H9 (cell line): Measurements from ENCODE around the gene EVPL. TPM values are rescaled to one million over a fixed set of nuclear protein-coding genes. Genes with fewer than 3 reads are reported as not detected.

Source experiments
- DNase-seq: peaks from one replicate; pipeline ENCODE4 v3.0.0-alpha.2; 2017
- H2AFZ ChIP-seq: one replicate; pipeline ENCODE4 v1.6.1; 2013; ENCODE audit warnings: mild to moderate bottlenecking, low read length, control low read depth, moderate library complexity
- H2AK5ac ChIP-seq: 2 replicates; pipeline ENCODE4 v1.6.1; 2013; ENCODE audit warnings: low read length, control low read depth, mixed read lengths; ENCODE audit not compliant: insufficient read length
- H2BK120ac ChIP-seq: one replicate; pipeline ENCODE4 v1.6.1; 2013; ENCODE audit warnings: low read depth, mild to moderate bottlenecking, low read length, control low read depth, inconsistent platforms; ENCODE audit not compliant: poor library complexity, severe bottlenecking
- H2BK12ac ChIP-seq: 2 replicates; pipeline ENCODE4 v1.6.1; 2013; ENCODE audit warnings: low read length, control low read depth, mixed read lengths, low read depth; ENCODE audit not compliant: insufficient read length
- H2BK15ac ChIP-seq: 2 replicates; pipeline ENCODE4 v1.6.1; 2013; ENCODE audit warnings: low read depth, low read length, control low read depth
- H2BK20ac ChIP-seq: one replicate; pipeline ENCODE4 v1.6.1; 2013; ENCODE audit warnings: low read depth, mild to moderate bottlenecking, low read length, control low read depth, inconsistent platforms; ENCODE audit not compliant: poor library complexity, severe bottlenecking
- H2BK5ac ChIP-seq: 2 replicates; pipeline ENCODE4 v1.6.1; 2013; ENCODE audit warnings: low read length, control low read depth, mixed read lengths; ENCODE audit not compliant: insufficient read length
- H3K14ac ChIP-seq: 2 replicates; pipeline ENCODE4 v1.6.1; 2013; ENCODE audit warnings: low read length, control low read depth; ENCODE audit not compliant: insufficient read depth
- H3K18ac ChIP-seq: 2 replicates; pipeline ENCODE4 v1.6.1; 2013; ENCODE audit warnings: low read depth, mild to moderate bottlenecking, mixed read lengths, low read length, control low read depth; ENCODE audit not compliant: insufficient read length
- H3K23ac ChIP-seq: 2 replicates; pipeline ENCODE4 v1.6.1; 2013; ENCODE audit warnings: low read length, control low read depth, mixed read lengths, low read depth; ENCODE audit not compliant: insufficient read length
- H3K23me2 ChIP-seq: 2 replicates; pipeline ENCODE4 v1.6.1; 2013; ENCODE audit warnings: low read depth, mild to moderate bottlenecking, mixed read lengths, low read length, control low read depth; ENCODE audit not compliant: insufficient read length, poor library complexity, severe bottlenecking
- H3K27ac ChIP-seq: 2 replicates; pipeline ENCODE4 v1.5.1; 2013; ENCODE audit warnings: low read length, control low read depth, mixed read lengths, low read depth; ENCODE audit not compliant: insufficient read length
- H3K27me3 ChIP-seq: 2 replicates; pipeline ENCODE4 v1.6.1; 2013; ENCODE audit warnings: low read length, control low read depth, inconsistent platforms; ENCODE audit not compliant: insufficient read depth
- H3K4ac ChIP-seq: 2 replicates; pipeline ENCODE4 v1.6.1; 2013; ENCODE audit warnings: low read depth, mild to moderate bottlenecking, control low read depth, inconsistent platforms, low read length, moderate library complexity
- H3K4me1 ChIP-seq: 2 replicates; pipeline ENCODE4 v1.6.1; 2013; ENCODE audit warnings: low read length, control low read depth, inconsistent platforms; ENCODE audit not compliant: insufficient read depth
- H3K4me2 ChIP-seq: 2 replicates; pipeline ENCODE4 v1.6.1; 2013; ENCODE audit warnings: low read length, control low read depth, mixed read lengths; ENCODE audit not compliant: insufficient read length, insufficient read depth
- H3K56ac ChIP-seq: 2 replicates; pipeline ENCODE4 v1.6.1; 2013; ENCODE audit warnings: low read depth, mild to moderate bottlenecking, mixed read lengths, low read length, control low read depth; ENCODE audit not compliant: insufficient read length
- H3K79me1 ChIP-seq: 2 replicates; pipeline ENCODE4 v1.6.1; 2013; ENCODE audit warnings: low read depth, mild to moderate bottlenecking, moderate library complexity, low read length, control low read depth, inconsistent platforms; ENCODE audit not compliant: insufficient read depth, poor library complexity, severe bottlenecking
- H3K79me2 ChIP-seq: 2 replicates; pipeline ENCODE4 v1.6.1; 2013; ENCODE audit warnings: low read length, control low read depth, inconsistent platforms; ENCODE audit not compliant: insufficient read depth
- H3K9ac ChIP-seq: 2 replicates; pipeline ENCODE4 v1.6.1; 2013; ENCODE audit warnings: low read length, control low read depth, mixed read lengths; ENCODE audit not compliant: insufficient read length; ENCODE audit errors: extremely low read depth
- H3K9me3 ChIP-seq: one replicate; pipeline ENCODE4 v1.6.1; 2013; ENCODE audit warnings: low read depth, low read length, inconsistent platforms; ENCODE audit not compliant: control insufficient read depth
- H3T11ph ChIP-seq: one replicate; pipeline ENCODE4 v1.6.1; 2013; ENCODE audit warnings: mild to moderate bottlenecking, low read length, control low read depth, inconsistent platforms
- H4K20me1 ChIP-seq: one replicate; pipeline ENCODE4 v1.6.1; 2013; ENCODE audit not compliant: control insufficient read depth, insufficient read length, insufficient read depth
- H4K5ac ChIP-seq: 2 replicates; pipeline ENCODE4 v1.6.1; 2013; ENCODE audit warnings: low read depth, mild to moderate bottlenecking, mixed read lengths, low read length, control low read depth; ENCODE audit not compliant: insufficient read length
- H4K8ac ChIP-seq: replicated peaks from 2 replicates; pipeline ENCODE4 v1.6.1; 2013; ENCODE audit warnings: low read length, control low read depth, mixed read lengths, low read depth; ENCODE audit not compliant: insufficient read length
- H4K91ac ChIP-seq: 2 replicates; pipeline ENCODE4 v1.6.1; 2013; ENCODE audit warnings: low read depth, mild to moderate bottlenecking, moderate library complexity, mixed read lengths, low read length, control low read depth; ENCODE audit not compliant: insufficient read length
- H3K27ac Mint-ChIP-seq, 3 experiments: 2 replicates in 2 of 3; 3 replicates in 1 of 3; pipeline ENCODE4 v1.8.0; 2020 to 2021; ENCODE audit warnings: mixed read lengths in 3 of 3, mild to moderate bottlenecking in 1 of 3, moderate library complexity in 1 of 3
- H3K27me3 Mint-ChIP-seq: 2 replicates; pipeline ENCODE4 v1.8.0; 2021; ENCODE audit warnings: low read depth, mild to moderate bottlenecking, moderate library complexity, mixed read lengths
- H3K36me3 Mint-ChIP-seq, 3 experiments: 2 replicates in 2 of 3; 3 replicates in 1 of 3; pipeline ENCODE4 v1.8.0; 2020 to 2021; ENCODE audit warnings: low read depth in 3 of 3, mixed read lengths in 3 of 3; ENCODE audit not compliant: insufficient read depth in 1 of 3
- H3K4me1 Mint-ChIP-seq, 2 experiments: 2 replicates each; pipeline ENCODE4 v1.8.0; 2020; ENCODE audit warnings: mixed read lengths in 2 of 2
- H3K4me3 Mint-ChIP-seq, 2 experiments: 2 replicates in 1 of 2; 3 replicates in 1 of 2; pipeline ENCODE4 v1.8.0; 2020 to 2021; ENCODE audit warnings: mild to moderate bottlenecking in 2 of 2, mixed read lengths in 2 of 2, moderate library complexity in 1 of 2
- H3K9me3 Mint-ChIP-seq, 2 experiments: 2 replicates in 1 of 2; 3 replicates in 1 of 2; pipeline ENCODE4 v1.8.0; 2020; ENCODE audit warnings: mild to moderate bottlenecking in 2 of 2, mixed read lengths in 2 of 2, moderate library complexity in 1 of 2
- WGBS: extraction: QIAGEN DNeasy Blood & Tissue Kit; methylation state at CpG from one replicate; pipeline ENCODE4 v1.1.7; 2013; ENCODE audit warnings: missing lambda C conversion rate, low lambda C conversion rate, mixed read lengths; ENCODE audit not compliant: insufficient read length; ENCODE audit errors: extremely low coverage; 5-methylcytosine and 5-hydroxymethylcytosine counted together
- total RNA-seq: library from RNA; stranded (reverse); gene quantifications from 2 replicates; pipeline ENCODE4 v1.2.1, GENCODE V29; 2021
- TF ChIP-seq, protein P1 (sequence below): fragments of 200-600 bp; sonication (generic); conservative IDR thresholded peaks from 3 replicates; pipeline ENCODE4 v1.8.0; 2021; ENCODE audit warnings: antibody characterized with exemption, mild to moderate bottlenecking

The EVPL gene
- total RNA-seq, 1 experiment from 2014 or later: 0.48 TPM

DNA sequence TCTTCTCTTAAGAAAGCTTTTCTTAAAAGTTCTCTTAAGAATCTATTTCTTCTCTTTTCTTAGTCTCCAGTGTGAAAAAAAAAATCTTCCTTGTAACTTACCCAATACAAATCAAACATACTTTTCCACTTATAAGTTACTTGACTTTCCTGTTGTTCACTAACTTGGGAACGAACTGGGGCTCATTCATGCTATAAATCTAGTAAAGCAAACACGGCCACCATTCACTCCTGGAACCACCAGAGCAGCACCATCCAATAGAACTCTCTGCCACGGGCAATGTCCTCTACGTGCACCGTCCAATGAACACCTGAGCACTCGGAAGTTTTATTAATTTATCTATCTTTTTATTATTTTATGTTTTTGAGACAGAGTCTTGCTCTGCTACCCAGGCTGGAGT is 24.5 kb upstream of the EVPL start:
- Histone ChIP-seq H4K5ac (no peak overlapping the region), H3K4me2 (no peak overlapping the region), H3K27ac (no peak overlapping the region)

More for the DNA sequence above, 24.5 kb upstream of the EVPL start:
- Mint-ChIP-seq H3K4me3 (no peak overlapping the region), H3K27me3 (no peaks in the 10 kb centered on the region), H3K36me3 (peaks cover 34 to 76% (median 70%) of the 10 kb centered on the region in 3 experiments; a peak in 6 of 7 replicates), H3K27ac (peak overlapping the region in 1 of 3 experiments; percentile 51; a peak in 2 of 7 replicates), H3K9me3 (no peaks in the 10 kb centered on the region), H3K4me1 (peaks cover 3 to 15% of the 10 kb centered on the region in 2 experiments)
- Histone ChIP-seq H3K9me3 (no peaks in the 10 kb centered on the region), H2BK15ac (no peak overlapping the region), H2AFZ (no peak overlapping the region), H3K4ac (no peak overlapping the region), H2BK20ac (no peak overlapping the region), H3K79me1 (no peaks in the 10 kb centered on the region), H3K14ac (no peak overlapping the region), H3K56ac (no peak overlapping the region), H4K20me1 (no peaks in the 10 kb centered on the region), H3K9ac (no peak overlapping the region), H3T11ph (no peak overlapping the region), H2BK5ac (no peak overlapping the region), H2AK5ac (no peak overlapping the region), H3K18ac (no peak overlapping the region), H3K79me2 (no peaks in the 10 kb centered on the region), H2BK120ac (no peak overlapping the region), H3K4me1 (no peaks in the 10 kb centered on the region), H3K23me2 (no peaks in the 10 kb centered on the region), H4K91ac (no peak overlapping the region), H2BK12ac (no peak overlapping the region), H3K23ac (no peak overlapping the region), H3K27me3 (no peaks in the 10 kb centered on the region), H4K8ac (no peak overlapping the region)
- TF ChIP-seq, protein P1, sequence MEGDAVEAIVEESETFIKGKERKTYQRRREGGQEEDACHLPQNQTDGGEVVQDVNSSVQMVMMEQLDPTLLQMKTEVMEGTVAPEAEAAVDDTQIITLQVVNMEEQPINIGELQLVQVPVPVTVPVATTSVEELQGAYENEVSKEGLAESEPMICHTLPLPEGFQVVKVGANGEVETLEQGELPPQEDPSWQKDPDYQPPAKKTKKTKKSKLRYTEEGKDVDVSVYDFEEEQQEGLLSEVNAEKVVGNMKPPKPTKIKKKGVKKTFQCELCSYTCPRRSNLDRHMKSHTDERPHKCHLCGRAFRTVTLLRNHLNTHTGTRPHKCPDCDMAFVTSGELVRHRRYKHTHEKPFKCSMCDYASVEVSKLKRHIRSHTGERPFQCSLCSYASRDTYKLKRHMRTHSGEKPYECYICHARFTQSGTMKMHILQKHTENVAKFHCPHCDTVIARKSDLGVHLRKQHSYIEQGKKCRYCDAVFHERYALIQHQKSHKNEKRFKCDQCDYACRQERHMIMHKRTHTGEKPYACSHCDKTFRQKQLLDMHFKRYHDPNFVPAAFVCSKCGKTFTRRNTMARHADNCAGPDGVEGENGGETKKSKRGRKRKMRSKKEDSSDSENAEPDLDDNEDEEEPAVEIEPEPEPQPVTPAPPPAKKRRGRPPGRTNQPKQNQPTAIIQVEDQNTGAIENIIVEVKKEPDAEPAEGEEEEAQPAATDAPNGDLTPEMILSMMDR: no peak
- DNase-seq: no peak
- no CpG with 5 or more reads among the region's 6 CpGs for WGBS
